HG03097 (cell line): ENCODE measurements around the gene UQCR10.

ENCODE experiments used
- ATAC-seq: cut with Tn5 transposase; IDR thresholded peaks from one replicate; pipeline ENCODE4 v1.9.1; 2021; ENCODE audit not compliant: unreplicated experiment, low FRiP score

Gene UQCR10

DNA sequence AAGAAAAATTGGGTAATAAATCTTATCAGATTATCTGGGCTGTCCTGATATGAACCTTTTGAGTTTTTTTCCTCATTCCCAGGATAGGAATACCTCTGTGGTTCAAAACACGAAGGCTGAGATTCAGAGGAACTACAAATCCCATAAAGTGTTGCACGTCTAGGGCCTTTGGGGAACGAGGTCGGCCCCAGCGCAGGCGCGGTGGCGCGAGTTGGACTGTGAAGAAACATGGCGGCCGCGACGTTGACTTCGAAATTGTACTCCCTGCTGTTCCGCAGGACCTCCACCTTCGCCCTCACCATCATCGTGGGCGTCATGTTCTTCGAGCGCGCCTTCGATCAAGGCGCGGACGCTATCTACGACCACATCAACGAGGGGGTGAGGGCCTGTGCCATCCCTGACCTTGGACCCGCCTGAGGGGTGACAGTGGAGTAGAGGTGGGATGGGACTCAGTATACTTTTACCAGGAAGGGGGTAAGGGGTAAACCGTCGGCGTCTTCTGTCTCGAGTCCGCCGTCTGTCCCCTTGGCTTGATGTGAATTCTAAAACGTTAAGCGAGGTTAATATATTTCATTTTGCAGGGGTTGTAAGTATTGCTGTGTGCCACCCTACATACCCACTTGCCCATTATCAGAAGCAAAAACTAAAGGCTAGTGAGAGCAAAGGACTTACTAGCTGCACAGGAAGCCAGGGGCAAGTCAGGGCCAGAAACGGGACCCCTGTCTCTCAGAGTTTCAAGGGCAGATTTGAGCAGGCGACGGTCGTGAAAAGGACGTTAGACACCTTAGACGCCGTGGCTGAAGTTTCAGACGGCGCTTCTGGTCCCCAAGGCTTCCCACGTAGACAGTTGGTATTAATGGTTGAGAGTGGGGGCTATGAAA, at the start of gene UQCR10:
Gene UQCR10, plus strand, starts transcription at position 199 of the 881 bp plus-strand sequence. Its CDS starts 30 bp downstream, at position 229.
- ATAC-seq: peak; percentile 55

DNA sequence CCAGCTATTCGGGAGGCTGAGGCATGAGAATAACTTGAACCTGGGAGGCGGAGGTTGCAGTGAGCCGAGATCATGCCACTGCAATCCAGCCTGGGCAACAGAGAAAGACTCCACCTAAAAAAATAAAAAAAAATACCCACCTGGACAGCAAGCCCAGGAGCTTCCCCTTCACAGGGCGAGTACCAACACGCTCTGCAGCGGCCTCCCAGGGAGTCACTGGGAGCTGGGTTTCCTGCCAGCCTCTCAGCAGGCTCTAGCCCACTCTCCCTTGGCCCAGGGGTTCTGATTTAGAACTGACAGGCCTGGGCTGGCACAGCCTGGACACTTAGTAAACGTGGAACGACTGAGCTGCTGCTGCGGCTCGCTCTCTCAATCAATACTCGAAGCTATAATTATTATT, 49.4 kb upstream of the UQCR10 start:
- no peak for ATAC-seq

DNA sequence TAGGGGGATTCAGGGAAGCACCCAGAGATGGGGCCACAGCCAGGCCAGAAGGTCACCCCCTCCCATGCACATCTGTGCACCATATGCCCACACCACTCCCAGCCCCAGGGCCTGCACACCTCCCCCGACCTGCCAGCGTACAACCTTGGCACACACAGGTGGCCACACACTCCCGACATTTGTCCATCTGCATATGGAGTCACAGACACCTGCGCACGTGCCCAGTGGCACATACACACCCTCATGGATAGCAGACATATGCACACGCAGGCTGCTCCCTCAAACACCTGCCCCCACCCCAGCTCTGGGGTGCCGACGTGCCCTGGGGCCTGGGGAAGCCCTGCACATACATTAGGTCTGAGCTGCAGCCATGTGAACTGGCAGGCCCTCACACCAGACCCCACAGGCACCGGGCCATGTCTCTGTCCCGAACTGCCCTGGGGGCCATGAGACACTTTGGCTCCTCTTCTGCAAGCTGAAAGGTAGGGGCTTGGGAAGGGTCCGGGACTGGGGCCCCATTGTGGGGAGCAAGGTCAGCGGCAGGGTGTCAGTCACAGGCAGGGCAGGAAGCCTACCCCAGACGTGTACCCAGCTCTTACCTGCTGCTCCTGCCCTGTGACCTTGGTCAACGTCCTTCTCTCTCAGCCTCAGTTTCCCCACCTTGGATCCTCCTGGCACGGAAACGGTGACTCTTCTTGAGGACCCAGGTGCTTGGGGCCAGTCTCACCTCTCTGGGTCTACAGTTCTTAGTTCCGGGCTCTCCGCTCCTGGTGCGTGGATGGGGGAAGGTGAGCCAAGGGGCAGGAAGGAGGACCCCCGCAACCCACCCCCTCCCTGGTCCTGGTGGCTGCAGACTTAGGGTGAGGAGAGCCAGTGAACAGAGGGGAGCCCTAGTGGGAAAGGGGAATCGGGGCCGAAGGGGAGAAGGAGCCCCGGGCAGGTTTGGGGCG, 47.9 kb upstream of the UQCR10 start:
- no peak for ATAC-seq

DNA sequence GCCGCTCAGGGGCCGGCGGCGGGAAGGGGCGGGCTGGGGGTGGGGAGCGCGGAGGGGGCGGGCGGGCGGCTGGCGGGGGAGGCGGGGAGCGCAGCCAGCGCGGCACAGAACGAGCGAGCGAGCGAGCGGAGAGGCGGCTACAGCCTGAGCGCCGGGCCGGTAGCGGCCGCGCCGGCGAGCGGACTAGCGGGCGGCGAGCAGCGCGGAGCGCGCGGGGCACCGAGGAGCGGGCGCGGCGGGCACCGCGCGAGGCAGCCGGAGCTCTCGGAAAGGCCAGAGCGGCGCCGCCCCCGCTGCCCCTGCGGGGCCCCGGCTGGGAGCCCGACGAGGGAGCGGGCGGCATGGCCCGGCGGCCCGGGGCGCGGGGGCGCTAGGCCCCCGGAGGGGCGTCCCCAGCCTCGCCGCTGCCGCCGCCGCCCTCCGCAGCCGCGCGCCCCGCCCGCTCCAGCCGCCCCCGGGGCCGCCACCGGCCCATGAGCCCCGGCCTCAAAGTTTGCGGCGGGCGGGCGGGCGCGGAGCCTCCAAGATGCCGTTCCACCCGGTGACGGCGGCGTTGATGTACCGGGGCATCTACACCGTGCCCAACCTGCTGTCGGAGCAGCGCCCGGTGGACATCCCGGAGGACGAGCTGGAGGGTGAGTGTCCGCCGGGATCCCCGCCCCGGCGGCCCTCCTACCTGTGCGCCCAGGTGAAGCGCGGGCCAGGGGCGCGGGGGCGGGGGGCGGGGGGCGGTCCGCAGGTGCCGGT, 47.1 kb upstream of the UQCR10 start, which contains the start of gene CABP7:
Gene CABP7, plus strand, starts transcription at position 105 of the 747 bp plus-strand sequence. Its CDS starts 422 bp downstream, at position 527.
- ATAC-seq: no peak

DNA sequence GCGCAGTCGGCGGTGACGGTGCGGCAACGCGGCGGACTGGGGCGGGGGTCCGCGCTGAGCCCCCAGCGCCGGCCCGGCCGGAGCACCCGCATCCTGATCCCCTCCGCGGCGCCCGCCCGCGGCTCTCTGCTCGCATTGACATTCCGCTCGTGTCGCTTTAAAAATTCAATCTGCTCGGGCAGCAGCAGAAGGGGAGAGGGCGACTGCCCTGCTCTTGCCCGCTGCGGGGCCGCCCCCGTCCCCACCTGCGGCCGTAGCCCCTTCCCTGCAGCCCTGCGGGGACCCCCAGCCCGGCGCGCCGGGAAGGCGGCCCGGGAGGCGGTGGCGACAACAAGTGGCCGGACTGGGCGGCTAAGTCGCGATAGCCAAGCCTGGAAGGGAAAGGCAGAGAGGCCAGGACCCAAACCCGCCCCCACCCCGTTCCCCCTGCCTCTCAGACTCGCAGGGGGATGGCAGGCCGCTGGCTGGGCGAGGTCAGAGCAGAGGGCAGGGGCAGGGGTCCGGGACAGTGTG, 46.3 kb upstream of the UQCR10 start:
- ATAC-seq: no peak

DNA sequence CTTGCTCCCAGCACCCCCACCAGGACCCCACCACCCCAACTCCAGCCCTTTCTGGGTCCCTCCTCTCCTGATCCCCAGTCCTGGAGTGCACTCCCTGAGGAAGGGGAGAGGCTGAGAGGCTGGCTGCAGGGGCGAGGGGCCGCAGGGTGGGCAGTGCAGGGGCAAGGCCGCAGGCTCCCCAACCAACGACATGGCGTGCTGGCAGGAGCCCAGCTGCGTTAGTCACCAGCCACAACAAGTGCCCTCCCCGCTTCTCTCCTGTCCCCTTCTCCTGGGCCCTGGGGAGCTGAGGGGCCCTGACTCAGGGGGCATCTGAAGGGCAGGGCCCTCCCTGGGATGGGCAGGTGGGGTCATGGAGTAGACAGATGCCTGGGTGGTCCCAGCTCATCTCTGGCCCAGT, 45.0 kb upstream of the UQCR10 start:
- no peak for ATAC-seq

DNA sequence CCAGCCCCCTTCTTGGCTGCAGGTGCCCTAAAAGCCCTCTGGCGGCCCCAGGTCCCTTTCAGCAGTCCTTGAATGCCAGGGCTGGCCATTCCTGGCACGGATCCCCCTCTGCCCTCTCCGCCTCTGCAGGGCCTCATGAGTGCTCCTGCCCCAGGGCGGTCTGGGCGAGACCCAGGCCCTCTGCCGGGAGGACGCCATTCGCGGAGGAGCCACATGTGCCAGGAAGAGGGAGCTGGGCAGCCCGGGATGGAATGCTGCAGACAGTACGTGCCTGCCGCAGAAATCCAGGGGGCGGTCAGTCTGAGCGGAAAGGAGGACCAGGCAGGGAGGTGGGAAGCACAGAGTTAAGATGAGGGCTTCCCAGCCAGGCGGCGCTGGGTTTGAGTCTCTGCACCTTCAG, 44.6 kb upstream of the UQCR10 start:
- ATAC-seq: no peak

DNA sequence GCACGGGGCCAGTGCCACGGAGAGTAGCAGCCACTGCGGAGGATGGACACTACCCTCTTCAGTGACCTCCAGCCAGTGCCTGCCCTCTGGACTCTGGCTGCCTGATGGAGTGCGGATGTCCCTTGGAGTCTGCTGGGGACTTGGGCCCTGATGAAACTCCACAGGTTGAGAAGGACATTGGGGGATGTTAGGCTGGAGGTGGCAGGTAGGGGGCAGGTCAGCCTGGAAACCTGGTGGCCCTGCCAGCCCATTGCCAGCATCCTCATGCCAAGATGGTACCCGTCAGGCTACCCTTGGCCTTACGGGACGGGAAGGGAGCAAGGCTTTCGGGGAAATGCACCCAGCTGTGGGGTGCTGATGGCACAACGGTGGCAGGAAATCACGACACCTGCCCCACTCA, 43.4 kb upstream of the UQCR10 start:
- no peak for ATAC-seq

DNA sequence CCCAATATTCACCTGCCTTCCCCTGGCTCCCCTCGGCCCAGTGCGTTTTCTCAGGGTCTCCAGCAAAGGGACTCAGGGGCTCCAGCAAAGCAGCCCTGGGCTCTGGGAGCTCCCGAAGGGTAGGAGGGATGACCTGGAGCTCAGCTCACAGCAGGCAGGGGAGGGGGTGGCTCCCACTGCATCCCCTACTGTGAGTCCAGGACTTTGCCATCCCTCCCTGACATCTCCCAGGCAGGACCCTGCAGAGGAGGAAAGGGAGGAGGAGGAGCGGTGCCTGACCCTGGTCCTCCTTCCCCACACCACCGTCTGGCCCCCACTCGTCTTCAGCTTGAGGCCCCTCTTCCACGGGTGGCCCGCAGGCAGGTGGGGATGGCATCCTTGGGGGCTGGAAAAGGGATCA, 42.3 kb upstream of the UQCR10 start:
- no peak for ATAC-seq

DNA sequence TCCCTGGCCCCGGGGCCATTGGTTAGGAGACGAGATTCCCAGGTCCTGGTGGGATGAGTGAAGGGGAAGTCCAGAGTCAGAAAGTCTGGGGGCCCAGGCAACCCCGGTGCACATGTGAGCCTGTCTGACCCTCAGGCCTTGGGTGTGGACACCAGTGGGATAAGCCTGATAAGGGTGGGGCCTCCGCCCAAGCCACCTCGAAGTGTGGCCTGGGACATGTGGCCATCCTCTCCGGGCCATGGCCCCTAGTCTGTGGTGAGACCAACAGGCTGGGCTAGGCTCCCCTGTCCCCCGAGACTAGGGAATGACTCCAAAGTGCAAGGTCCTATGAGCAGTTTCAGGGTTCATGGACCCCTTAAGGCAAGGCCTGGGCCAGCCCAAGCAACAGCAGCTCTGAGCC, 41.1 kb upstream of the UQCR10 start:
- no peak for ATAC-seq

DNA sequence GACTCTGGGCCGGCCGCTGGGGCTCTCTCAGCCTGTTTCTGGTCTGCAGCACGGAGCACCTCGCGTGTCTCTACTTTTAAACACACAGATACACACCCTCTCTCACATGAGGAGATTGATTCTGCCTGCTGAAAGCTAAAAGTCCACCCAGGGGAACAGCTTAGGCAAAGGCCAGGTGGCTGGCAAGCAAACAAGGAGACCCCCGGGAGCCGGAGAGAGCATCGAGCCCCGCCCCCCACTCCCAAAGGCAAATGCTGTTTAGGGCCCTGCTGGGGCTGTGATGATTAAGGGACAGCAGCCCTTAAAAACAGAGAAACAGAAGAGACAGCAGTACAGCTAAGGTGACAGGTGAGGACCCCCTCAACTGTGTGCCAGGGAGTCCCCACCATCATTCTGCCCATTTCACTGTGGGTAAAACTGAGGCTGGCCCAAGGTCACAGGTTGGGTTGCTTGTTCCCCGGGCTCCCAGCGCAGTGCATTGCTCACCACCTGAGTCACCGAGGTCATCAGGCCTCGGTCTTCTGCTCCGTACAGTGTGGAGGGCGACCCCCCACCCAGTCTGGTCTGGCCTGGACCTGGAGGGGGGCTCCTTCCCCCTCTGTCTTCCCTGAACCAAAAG, 40.5 kb upstream of the UQCR10 start:
- ATAC-seq: no peak

DNA sequence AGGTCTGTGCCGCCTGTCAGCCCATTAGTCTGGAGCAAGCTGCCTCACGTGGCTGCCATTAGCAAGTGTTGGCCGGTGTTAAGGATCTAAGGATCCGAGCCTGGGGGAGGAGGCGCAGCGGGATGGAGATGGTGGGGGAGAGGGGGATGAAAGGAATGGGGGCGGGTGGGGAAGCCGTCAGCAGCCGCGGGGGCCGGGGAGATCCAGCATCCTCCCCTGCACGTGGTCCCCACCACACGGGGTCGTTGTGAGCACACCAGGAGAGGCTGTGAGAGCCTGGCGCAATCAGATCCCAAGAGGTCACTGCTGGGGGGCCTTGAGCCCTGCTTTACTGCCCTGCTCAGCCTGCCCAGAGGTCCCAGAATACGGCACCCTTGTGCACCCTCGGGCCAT, 40.0 kb upstream of the UQCR10 start:
- no peak for ATAC-seq

DNA sequence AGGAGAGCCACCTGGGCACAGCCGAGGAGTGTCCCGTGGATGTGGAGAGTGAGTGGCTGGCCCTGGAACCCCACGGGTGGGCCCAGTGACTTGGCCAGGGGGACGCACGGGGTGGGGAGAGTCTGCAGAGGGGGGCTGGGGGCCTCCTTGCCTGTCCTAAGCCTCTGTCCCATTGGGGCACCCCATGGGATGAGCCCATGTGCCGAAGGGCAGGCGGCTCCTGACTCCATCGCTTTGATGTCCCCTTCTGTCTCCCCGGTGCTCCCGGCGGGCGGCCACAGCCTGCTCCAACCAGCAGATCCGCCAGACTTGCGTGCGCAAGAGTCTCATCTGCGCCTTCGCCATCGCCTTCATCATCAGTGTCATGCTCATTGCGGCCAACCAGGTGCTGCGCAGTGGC, 38.0 kb upstream of the UQCR10 start:
- no peak for ATAC-seq

DNA sequence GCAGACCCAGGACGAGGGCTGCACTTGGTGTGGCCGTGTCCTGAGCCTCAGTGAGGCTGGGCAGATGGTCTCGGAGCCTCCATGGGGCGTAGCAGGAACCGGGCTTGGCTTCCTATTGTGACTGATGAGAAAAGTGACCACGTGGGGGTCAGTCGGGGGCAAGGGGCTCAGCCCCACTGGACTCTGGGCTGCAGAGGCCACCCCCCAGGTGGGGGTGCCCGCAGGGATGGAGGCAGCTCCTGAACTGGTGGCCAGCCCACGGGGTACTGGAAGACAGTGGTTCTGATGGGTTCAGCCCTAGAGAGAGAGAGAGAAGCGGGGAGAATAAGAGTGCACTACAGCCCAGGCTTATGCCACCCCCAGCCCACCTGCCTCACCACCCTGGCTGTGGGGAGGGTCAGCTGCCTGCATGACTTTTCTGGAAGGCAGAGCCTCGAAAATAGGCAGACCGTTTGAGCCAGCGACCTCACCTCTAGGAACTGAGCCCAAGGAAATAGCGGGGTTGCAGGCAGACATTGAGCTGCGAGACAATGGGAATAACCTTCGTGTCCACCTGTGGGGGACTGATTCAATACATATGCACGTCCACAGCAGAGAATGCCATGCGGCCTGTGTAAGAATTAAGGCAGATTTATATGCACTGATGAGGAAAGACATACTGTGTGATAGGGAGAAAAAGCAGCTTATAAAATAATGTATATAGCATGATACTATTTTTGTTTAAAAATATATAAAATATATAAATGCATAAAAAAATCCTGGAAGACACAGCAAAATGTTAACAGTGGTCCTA, 35.9 kb upstream of the UQCR10 start:
- no peak for ATAC-seq

DNA sequence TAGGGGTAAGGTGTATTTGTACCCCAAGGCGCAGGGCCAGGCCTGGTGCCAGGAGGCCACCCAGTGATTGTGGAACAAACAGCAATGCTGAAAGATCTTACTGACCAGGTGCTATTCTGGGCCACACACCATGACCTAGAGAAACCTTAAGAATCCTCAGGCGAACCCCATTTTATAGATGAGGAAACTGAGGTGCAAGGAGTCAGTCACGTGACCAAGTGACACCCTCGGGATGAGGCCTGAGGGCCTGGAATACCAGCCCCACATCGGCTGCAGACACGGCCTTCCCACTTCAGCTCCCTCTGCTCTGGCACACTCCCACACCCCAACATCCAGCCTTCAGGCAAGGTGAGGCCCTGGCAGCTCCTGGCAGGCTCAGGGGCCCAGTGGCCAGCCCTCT, 34.3 kb upstream of the UQCR10 start:
- ATAC-seq: no peak

DNA sequence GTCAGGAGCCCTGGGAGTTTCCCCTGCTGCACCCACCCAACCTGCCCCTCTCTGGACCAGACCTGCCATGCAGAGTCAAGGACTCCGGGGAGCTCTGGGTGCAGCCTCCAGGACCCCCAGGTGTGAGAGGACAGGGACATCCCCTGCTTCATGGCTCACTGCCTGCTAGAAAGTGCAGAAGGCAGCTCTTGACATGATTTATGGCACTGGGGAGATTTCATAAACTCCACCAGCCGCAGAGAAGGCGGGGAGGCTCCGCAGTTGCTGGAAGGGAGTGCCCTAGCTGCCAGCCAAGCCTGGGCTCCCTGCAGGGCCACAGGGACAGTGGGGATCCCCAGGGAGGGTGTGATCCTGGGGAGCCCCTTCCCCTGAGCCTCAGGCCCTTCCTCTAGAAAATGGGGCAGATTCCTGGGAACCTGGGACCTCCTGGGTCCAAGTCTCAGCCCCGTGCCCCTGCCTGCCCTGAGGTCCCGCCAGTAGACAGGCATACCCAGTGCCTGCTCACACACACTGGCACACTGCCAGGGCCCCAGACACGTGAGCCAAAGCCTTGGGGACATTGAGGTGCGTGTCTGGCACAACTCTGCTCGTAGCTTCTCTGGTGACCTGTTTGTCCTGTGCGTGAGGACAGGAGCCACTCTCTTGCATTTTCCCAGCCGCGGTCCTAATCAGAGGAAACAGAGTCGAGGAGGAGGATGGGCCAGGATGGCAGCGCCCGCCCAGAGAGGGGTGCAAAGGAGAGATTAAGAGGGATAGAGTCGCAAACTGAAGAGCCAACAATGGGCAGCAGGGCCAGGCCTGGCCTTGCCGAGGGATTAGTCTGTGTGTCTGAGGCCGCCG, 33.6 kb upstream of the UQCR10 start:
- no peak for ATAC-seq

DNA sequence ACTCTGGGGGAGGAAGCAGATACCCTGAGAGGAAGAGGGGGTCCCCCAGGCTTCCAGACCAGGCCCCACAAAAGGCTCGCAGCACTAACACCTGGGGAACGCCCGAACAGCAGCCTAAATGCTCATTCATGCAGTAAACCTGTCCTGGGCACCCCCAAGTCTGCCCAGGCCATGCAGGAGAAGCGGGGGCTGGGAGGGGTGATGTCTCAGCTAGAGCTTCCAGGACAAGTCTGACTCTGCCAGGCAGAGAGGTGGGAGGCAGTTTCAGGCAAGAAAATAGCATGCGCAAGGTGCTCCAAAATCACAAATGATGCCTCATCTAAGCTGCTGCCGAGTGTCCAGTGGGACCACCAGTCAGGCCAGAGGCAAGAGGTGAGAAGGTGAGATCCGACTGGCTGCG, 32.8 kb upstream of the UQCR10 start:
- ATAC-seq: no peak

DNA sequence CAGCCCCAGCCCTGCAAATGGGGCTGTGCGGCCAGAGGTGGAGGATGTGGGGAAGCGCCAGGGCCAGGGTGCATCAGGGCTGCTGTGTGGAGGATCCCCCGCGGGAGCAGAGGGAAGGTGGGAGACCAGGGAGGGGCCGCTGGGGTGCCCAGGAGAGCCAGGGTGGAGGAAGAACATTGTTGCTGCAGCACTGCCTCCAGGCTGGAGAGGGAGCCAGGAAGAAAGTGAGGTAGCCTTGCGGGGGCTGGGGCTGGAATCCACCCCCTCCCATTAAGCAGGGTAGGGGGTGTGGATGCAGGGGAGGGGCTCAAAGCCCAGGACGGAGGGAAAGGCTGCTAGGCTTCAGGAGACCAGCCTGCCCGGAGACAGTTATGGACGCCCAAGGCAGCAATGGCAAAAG, 32.3 kb upstream of the UQCR10 start:
- no peak for ATAC-seq
